B cell (primary cell): ENCODE data around the gene ISG20L2. TPM values are rescaled to one million over a fixed set of nuclear protein-coding genes. Genes with fewer than 3 reads are reported as not detected.

Source experiments
- ATAC-seq: fragments of 200-7000 bp; cut with Tn5 transposase; one replicate; pipeline ENCODE4 v1.10.0; 2021; ENCODE audit warnings: low read depth, mild to moderate bottlenecking, moderate number of reproducible peaks, moderate library complexity
- CTCF ChIA-PET: fragments of 350-600 bp; sonication (Branson Sonifier 250); formaldehyde crosslinking; loops from one replicate; lab custom pipeline; 2021; ENCODE audit warnings: antibody characterized with exemption, inconsistent platforms; lab: Charles Lee
- POLR2A ChIA-PET: fragments of 350-600 bp; sonication (Branson Sonifier 250); formaldehyde crosslinking; loops from one replicate; lab custom pipeline; 2021; ENCODE audit warnings: antibody characterized with exemption; lab: Charles Lee
- DNase-seq: peaks from one replicate; pipeline ENCODE4 v3.0.0; 2013
- H2AFZ ChIP-seq: 2 replicates; pipeline ENCODE4 v1.6.1; 2012; ENCODE audit warnings: mild to moderate bottlenecking, low read depth, low read length; ENCODE audit not compliant: insufficient read depth, poor library complexity, severe bottlenecking
- H3K27ac ChIP-seq, 2 donors: 1 replicate in 1 of 2; 2 replicates in 1 of 2; pipeline ENCODE4 v1.5.1; 2012 to 2013; ENCODE audit warnings: low read length in 2 of 2, mild to moderate bottlenecking in 2 of 2, moderate library complexity in 1 of 2
- H3K27me3 ChIP-seq, 4 experiments: fragments of 200-600 bp in 1 of 4; sonication (generic) in 1 of 4; replicated peaks in 1 of 4; 1 replicate in 2 of 4; 2 replicates in 2 of 4; pipeline versions ENCODE4 v1.6.1 to v1.7.0; 2013 to 2016; ENCODE audit warnings: low read length in 3 of 4, mild to moderate bottlenecking in 2 of 4, mixed read lengths in 1 of 4, moderate library complexity in 1 of 4; ENCODE audit not compliant: insufficient read depth in 4 of 4, control insufficient read depth in 3 of 4; ENCODE audit errors: control extremely low read depth in 1 of 4
- H3K36me3 ChIP-seq, 2 experiments: replicated peaks in 1 of 2; 1 replicate in 1 of 2; 2 replicates in 1 of 2; pipeline versions ENCODE4 v1.6.1 to v1.7.1; 2013; ENCODE audit warnings: low read length in 1 of 2; ENCODE audit not compliant: insufficient read depth in 2 of 2, control insufficient read depth in 1 of 2; ENCODE audit errors: control extremely low read depth in 1 of 2, extremely low read depth in 1 of 2
- H3K4me1 ChIP-seq, 2 donors: fragments of 200-600 bp in 1 of 2; sonication (generic) in 1 of 2; 1 replicate in 1 of 2; 2 replicates in 1 of 2; pipeline versions ENCODE4 v1.5.1 to v1.6.1; 2013 to 2017; ENCODE audit warnings: low read length in 2 of 2; ENCODE audit not compliant: control insufficient read depth in 2 of 2, insufficient read depth in 2 of 2
- H3K4me2 ChIP-seq: replicated peaks from 2 replicates; pipeline ENCODE3; 2012; ENCODE audit warnings: mild to moderate bottlenecking, low read depth, low read length; ENCODE audit not compliant: poor library complexity, severe bottlenecking
- H3K4me3 ChIP-seq, 5 experiments: fragments of 200-600 bp in 1 of 5; sonication (generic) in 1 of 5; 1 replicate in 3 of 5; 2 replicates in 2 of 5; pipeline versions ENCODE4 v1.5.1 to v1.7.0; 2011 to 2016; ENCODE audit warnings: low read length in 4 of 5, mild to moderate bottlenecking in 4 of 5, low read depth in 2 of 5, control low read depth in 1 of 5, moderate library complexity in 1 of 5; ENCODE audit not compliant: insufficient read depth in 1 of 5; ENCODE audit errors: control extremely low read depth in 1 of 5, extremely low read depth in 1 of 5
- H3K79me2 ChIP-seq: fragments of 200-600 bp; sonication (generic); one replicate; pipeline ENCODE4 v1.6.0; 2016; ENCODE audit warnings: low read length; ENCODE audit not compliant: control insufficient read depth, insufficient read depth
- H3K9ac ChIP-seq: fragments of 200-600 bp; sonication (generic); 2 replicates; pipeline ENCODE4 v1.6.1; 2017; ENCODE audit warnings: mild to moderate bottlenecking, low read length, moderate library complexity
- H3K9me3 ChIP-seq, 3 donors: one replicate each; pipeline versions ENCODE4 v1.6.1 to v1.7.1; 2013; ENCODE audit warnings: low read length in 2 of 3; ENCODE audit not compliant: control insufficient read depth in 2 of 3, insufficient read depth in 1 of 3; ENCODE audit errors: control extremely low read depth in 1 of 3
- H4K20me1 ChIP-seq: 2 replicates; pipeline ENCODE4 v1.6.0; 2012; ENCODE audit warnings: mild to moderate bottlenecking, low read length; ENCODE audit not compliant: insufficient read depth, control insufficient read depth, poor library complexity, severe bottlenecking
- H3K27ac Mint-ChIP-seq: one replicate; pipeline ENCODE4 v1.8.0; 2021; ENCODE audit warnings: mixed read lengths
- H3K27me3 Mint-ChIP-seq: one replicate; pipeline ENCODE4 v1.8.0; 2021; ENCODE audit warnings: mixed read lengths
- H3K4me1 Mint-ChIP-seq: one replicate; pipeline ENCODE4 v1.8.0; 2021; ENCODE audit warnings: mixed read lengths
- H3K4me3 Mint-ChIP-seq: one replicate; pipeline ENCODE4 v1.8.0; 2021; ENCODE audit warnings: mixed read lengths
- H3K9me3 Mint-ChIP-seq: one replicate; pipeline ENCODE4 v1.8.0; 2022; ENCODE audit warnings: mixed read lengths; ENCODE audit not compliant: insufficient read depth
- EZH2 ChIP-seq: IDR thresholded peaks from 2 replicates; pipeline ENCODE4 v1.6.1; 2012; ENCODE audit warnings: borderline replicate concordance, low read depth, mild to moderate bottlenecking, moderate library complexity, low read length; ENCODE audit not compliant: insufficient read depth, poor library complexity, severe bottlenecking
- WGBS: methylation state at CpG from one replicate; pipeline ENCODE4 v1.1.5; 2013; ENCODE audit warnings: missing lambda C conversion rate; ENCODE audit not compliant: insufficient coverage; 5-methylcytosine and 5-hydroxymethylcytosine counted together
- intact Hi-C: fragments of 100-400 bp; cut with micrococcal nuclease; formaldehyde crosslinking; loops from one replicate; pipeline ENCODE4 v1.10.0; 2022
- polyA plus RNA-seq: library from polyadenylated mRNA; depleted of rRNA; stranded (reverse); fragments of >200 nt; gene quantifications from 2 replicates; pipeline ENCODE4 v1.2.3, GENCODE V29; 2012
- total RNA-seq, 2 donors: library from RNA; stranded (reverse); fragments of 120-200 nt in 1 of 2; gene quantifications; 1 replicate in 1 of 2; 2 replicates in 1 of 2; pipeline versions ENCODE4 v1.2.3 to v1.2.4, GENCODE V29; 2013 to 2022
- TF ChIP-seq, protein P1 (sequence below): fragments of 200-600 bp; IDR thresholded peaks from one replicate; pipeline ENCODE4 v1.8.0; 2022; ENCODE audit warnings: antibody characterized with exemption, mild to moderate bottlenecking

Gene ISG20L2
- total and polyA plus RNA-seq, 2 donors (not counting 1 experiment from before 2014, with no cell fraction given): 30.1 to 51.7 TPM

DNA sequence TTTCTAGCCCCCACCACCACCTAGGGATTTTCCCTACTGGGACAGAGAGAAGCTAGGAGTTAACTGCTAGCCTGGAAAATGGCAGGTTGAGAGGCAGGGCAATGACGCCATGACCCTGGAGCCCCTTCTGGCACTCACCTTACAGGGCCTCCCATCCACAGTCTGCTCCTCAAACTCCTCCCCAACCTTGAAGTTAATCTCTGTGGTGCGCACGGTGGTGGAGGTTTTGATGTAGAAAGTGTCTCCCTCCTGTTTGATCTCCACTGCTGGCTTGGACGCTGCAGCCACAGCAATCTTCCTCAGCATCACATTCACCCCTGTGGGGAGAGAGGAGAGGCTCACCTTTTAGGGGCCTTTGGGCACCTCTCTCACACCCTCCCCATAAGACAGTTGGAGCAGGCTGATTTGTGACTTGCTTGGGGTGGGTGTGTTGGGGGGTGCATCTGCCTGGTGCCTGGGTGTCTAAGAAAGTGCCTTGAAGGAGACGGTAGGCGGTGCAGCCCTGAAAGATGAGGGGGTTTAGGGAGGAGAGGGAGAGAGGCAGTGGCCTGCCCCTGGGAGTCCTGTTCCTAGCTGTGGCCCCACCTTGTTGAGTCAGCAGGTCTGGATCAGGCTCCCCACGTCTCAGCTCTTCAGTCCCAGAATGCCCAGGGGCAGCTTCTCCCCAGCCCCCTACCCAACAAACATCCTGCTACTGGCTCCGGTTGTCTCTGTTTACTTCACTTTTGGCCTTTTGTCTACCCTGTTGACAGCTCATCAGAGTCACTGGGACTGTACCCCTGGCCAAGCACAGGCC, 27.6 kb downstream of the ISG20L2 start:
- no peak overlapping the region for H3K27ac Mint-ChIP-seq
- WGBS: 81% methylated on average over 4 of the region's 8 CpGs

DNA sequence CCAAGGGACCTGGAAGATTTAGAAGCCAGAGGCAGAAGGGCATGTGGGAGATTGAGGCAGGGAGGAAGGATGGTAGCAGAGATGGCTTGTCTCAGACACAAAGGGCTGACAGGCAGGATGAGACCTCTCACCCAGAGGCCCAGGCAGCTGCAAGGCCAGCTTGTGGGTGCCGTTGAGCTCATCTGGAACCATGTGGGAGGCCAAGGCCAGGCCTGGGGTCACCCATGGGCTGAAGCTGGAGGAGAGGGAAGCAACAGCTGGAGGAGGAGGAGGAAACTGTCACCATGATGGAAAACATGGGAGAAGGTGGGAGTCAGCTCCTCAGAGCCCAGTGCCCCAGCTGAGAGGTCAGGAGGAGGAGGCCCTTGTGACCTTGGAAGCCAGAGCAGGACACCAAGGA, 29.6 kb downstream of the ISG20L2 start:
- no peaks in the 10 kb centered on the region for H4K20me1 ChIP-seq
- TF ChIP-seq, protein P1, sequence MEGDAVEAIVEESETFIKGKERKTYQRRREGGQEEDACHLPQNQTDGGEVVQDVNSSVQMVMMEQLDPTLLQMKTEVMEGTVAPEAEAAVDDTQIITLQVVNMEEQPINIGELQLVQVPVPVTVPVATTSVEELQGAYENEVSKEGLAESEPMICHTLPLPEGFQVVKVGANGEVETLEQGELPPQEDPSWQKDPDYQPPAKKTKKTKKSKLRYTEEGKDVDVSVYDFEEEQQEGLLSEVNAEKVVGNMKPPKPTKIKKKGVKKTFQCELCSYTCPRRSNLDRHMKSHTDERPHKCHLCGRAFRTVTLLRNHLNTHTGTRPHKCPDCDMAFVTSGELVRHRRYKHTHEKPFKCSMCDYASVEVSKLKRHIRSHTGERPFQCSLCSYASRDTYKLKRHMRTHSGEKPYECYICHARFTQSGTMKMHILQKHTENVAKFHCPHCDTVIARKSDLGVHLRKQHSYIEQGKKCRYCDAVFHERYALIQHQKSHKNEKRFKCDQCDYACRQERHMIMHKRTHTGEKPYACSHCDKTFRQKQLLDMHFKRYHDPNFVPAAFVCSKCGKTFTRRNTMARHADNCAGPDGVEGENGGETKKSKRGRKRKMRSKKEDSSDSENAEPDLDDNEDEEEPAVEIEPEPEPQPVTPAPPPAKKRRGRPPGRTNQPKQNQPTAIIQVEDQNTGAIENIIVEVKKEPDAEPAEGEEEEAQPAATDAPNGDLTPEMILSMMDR: no peak
- TF ChIP-seq EZH2: no peak
- no peak overlapping the region for H2AFZ ChIP-seq
- Mint-ChIP-seq H3K4me3 (no peak overlapping the region), H3K27ac (peak overlapping the region; percentile 41), H3K27me3 (peaks cover 51% of the 10 kb centered on the region), H3K4me1 (peaks cover 3% of the 10 kb centered on the region), H3K9me3 (no peaks in the 10 kb centered on the region)
- no peak overlapping the region for H3K4me2 ChIP-seq
- H3K27me3 ChIP-seq: peaks cover 2 to 58% (median 27%) of the 10 kb centered on the region in 4 experiments
- ATAC-seq (no peak), DNase-seq (no peak)
- no peak overlapping the region for H3K4me3 ChIP-seq
- H3K9me3 ChIP-seq: peaks cover 0 to 3% (median 0%) of the 10 kb centered on the region in 3 donors
- 83% methylated on average over 1 of the region's 1 CpG for WGBS
- intact Hi-C loops: no loop called here
- ChIA-PET CTCF (interaction anchor here (0.7 to 3.4 kb wide), 3 partner anchors 9 to 26 kb away, joined by 3 to 12 read pairs (median 3); no protein-coding TSS in a partner anchor), POLR2A (no interaction called here)
- H3K4me1 ChIP-seq: peaks cover 0 to 3% of the 10 kb centered on the region in 2 donors
- H3K36me3 ChIP-seq: no peaks in the 10 kb centered on the region
- H3K27ac ChIP-seq: no peak overlapping the region
- no peak overlapping the region for H3K9ac ChIP-seq
- no peaks in the 10 kb centered on the region for H3K79me2 ChIP-seq

More for the DNA sequence above, 27.6 kb downstream of the ISG20L2 start:
- intact Hi-C loops: no loop called here
- Histone ChIP-seq H4K20me1 (peaks cover 7% of the 10 kb centered on the region), H3K9me3 (peaks cover 0 to 3% (median 0%) of the 10 kb centered on the region in 3 donors), H3K4me2 (no peak overlapping the region), H3K27ac (no peak overlapping the region), H3K4me3 (no peak overlapping the region), H3K27me3 (peaks cover 3 to 69% (median 36%) of the 10 kb centered on the region in 4 experiments), H2AFZ (no peak overlapping the region), H3K4me1 (peaks cover 18 to 22% of the 10 kb centered on the region in 2 donors), H3K9ac (no peak overlapping the region), H3K36me3 (no peaks in the 10 kb centered on the region), H3K79me2 (no peaks in the 10 kb centered on the region)
- ChIA-PET CTCF (interaction anchor here (1.2 kb wide), 2 partner anchors 11 to 13 kb away, joined by 3 to 10 read pairs; no protein-coding TSS in a partner anchor), POLR2A (no interaction called here)
- DNase-seq (no peak), ATAC-seq (no peak)
- Mint-ChIP-seq H3K4me3 (no peak overlapping the region), H3K9me3 (no peaks in the 10 kb centered on the region), H3K27me3 (peaks cover 51% of the 10 kb centered on the region), H3K4me1 (peaks cover 21% of the 10 kb centered on the region)
- TF ChIP-seq, protein P1: no peak
- no peak for TF ChIP-seq EZH2
